Activated CD8-positive, alpha-beta memory T cell treated with anti-CD3 and anti-CD28 coated beads for 4 hours (primary cell): ENCODE measurements around the gene TDRD5.

ENCODE experiments used
- DNase-seq, 2 donors: peaks; one replicate each; pipeline ENCODE4 v3.0.0-alpha.2; 2020; ENCODE audit warnings: low read depth in 2 of 2

The TDRD5 gene

GRCh38 chr1:179591592-179592580 lies at the start of gene TDRD5:
Gene TDRD5 (plus strand): TSS chr1:179591832. CDS start chr1:179592616, 784 bp downstream.
- DNase-seq: no peak

- DNase-seq: no peak
Observed at GRCh38 chr1:179545321-179545720, 46.3 kb upstream of the TDRD5 start.

GRCh38 chr1:179547021-179547535 lies 44.6 kb upstream of the TDRD5 start:
- DNase-seq: no peak

GRCh38 chr1:179548666-179549367 lies 42.8 kb upstream of the TDRD5 start:
- no peak for DNase-seq

- no peak for DNase-seq
Observed at GRCh38 chr1:179549368-179549700, 42.3 kb upstream of the TDRD5 start.

GRCh38 chr1:179550746-179551682 lies 40.6 kb upstream of the TDRD5 start:
- no peak for DNase-seq

GRCh38 chr1:179554427-179554826 lies 37.2 kb upstream of the TDRD5 start:
- DNase-seq: no peak

GRCh38 chr1:179558078-179558477 lies 33.6 kb upstream of the TDRD5 start:
- no peak for DNase-seq

GRCh38 chr1:179575497-179576314 lies 15.9 kb upstream of the TDRD5 start, which contains the start of gene NPHS2:
Gene NPHS2 (minus strand): TSS chr1:179575948. CDS start chr1:179575864, 84 bp downstream.
- no peak for DNase-seq

GRCh38 chr1:179576509-179576908 lies 15.1 kb upstream of the TDRD5 start:
- no peak for DNase-seq

- DNase-seq: no peak
Observed at GRCh38 chr1:179583771-179584320, 7.8 kb upstream of the TDRD5 start.

GRCh38 chr1:179586107-179586823 lies 5.4 kb upstream of the TDRD5 start:
- no peak for DNase-seq

- no peak for DNase-seq
Observed at GRCh38 chr1:179587336-179587735, 4.3 kb upstream of the TDRD5 start.

- DNase-seq: no peak
Observed at GRCh38 chr1:179588425-179589024, 3.1 kb upstream of the TDRD5 start.

GRCh38 chr1:179589509-179589908 lies 2.1 kb upstream of the TDRD5 start:
- no peak for DNase-seq

GRCh38 chr1:179590671-179591070 lies 961 bp upstream of the TDRD5 start:
- no peak for DNase-seq

- no peak for DNase-seq
Observed at GRCh38 chr1:179591253-179591591, 410 bp upstream of the TDRD5 start.

GRCh38 chr1:179598631-179599030 lies 7.0 kb downstream of the TDRD5 start:
- no peak for DNase-seq

GRCh38 chr1:179599623-179600249 lies 8.1 kb downstream of the TDRD5 start:
- DNase-seq: no peak
